Spleen (tissue), 11 donors: Measurements from ENCODE around the gene ATP5PO. TPM values are rescaled to one million over a fixed set of nuclear protein-coding genes. Genes with fewer than 3 reads are reported as not detected.

Experiments used
- DNase-seq: peaks from one replicate; pipeline ENCODE4 v3.0.0-alpha.2; 2020
- H3K27ac ChIP-seq, 8 donors: fragments of 200-600 bp; sonication (generic) in 7 of 8; 1 replicate in 4 of 8; 2 replicates in 4 of 8; pipeline versions ENCODE4 v1.5.0 to v1.8.0; 2016 to 2021; ENCODE audit warnings: inconsistent platforms in 4 of 8, mild to moderate bottlenecking in 4 of 8, moderate library complexity in 1 of 8
- H3K27me3 ChIP-seq, 7 donors: fragments of 200-600 bp; sonication (generic) in 6 of 7; replicated peaks in 1 of 7; 1 replicate in 4 of 7; 2 replicates in 3 of 7; pipeline versions ENCODE4 v1.5.0 to v1.8.0; 2016 to 2021; ENCODE audit warnings: inconsistent platforms in 3 of 7, mild to moderate bottlenecking in 1 of 7
- H3K36me3 ChIP-seq, 6 donors: fragments of 200-600 bp; sonication (generic) in 5 of 6; 1 replicate in 4 of 6; 2 replicates in 2 of 6; pipeline versions ENCODE4 v1.5.0 to v1.8.0; 2016 to 2021; ENCODE audit warnings: inconsistent platforms in 2 of 6
- H3K4me1 ChIP-seq, 6 donors: fragments of 200-600 bp; sonication (generic) in 5 of 6; 1 replicate in 3 of 6; 2 replicates in 3 of 6; pipeline versions ENCODE4 v1.5.0 to v1.8.0; 2016 to 2021; ENCODE audit warnings: inconsistent platforms in 3 of 6
- H3K4me3 ChIP-seq, 8 donors: fragments of 200-600 bp; sonication (generic) in 7 of 8; 1 replicate in 4 of 8; 2 replicates in 4 of 8; pipeline versions ENCODE4 v1.5.0 to v1.8.0; 2016 to 2021; ENCODE audit warnings: inconsistent platforms in 4 of 8, mild to moderate bottlenecking in 4 of 8, moderate library complexity in 2 of 8
- H3K9me3 ChIP-seq, 8 donors: fragments of 200-600 bp; sonication (generic) in 7 of 8; 1 replicate in 4 of 8; 2 replicates in 4 of 8; pipeline versions ENCODE4 v1.5.0 to v1.8.0; 2016 to 2021; ENCODE audit warnings: inconsistent platforms in 4 of 8
- CTCF ChIP-seq, 11 experiments: fragments of 200-600 bp in 7 of 11; fragments of 450-650 bp in 4 of 11; sonication (generic) in 4 of 11; IDR thresholded peaks in 8 of 11; conservative IDR thresholded peaks in 3 of 11; 1 replicate in 7 of 11; 2 replicates in 4 of 11; pipeline versions ENCODE4 v1.4.0 to v1.8.0; 2016 to 2021; ENCODE audit warnings: antibody characterized with exemption in 11 of 11, inconsistent platforms in 4 of 11, mild to moderate bottlenecking in 1 of 11
- POLR2A ChIP-seq, 3 donors: fragments of 450-650 bp; IDR thresholded peaks; one replicate each; pipeline ENCODE4 v1.5.1; 2017; ENCODE audit warnings: antibody characterized with exemption in 3 of 3, mild to moderate bottlenecking in 1 of 3
- POLR2AphosphoS5 ChIP-seq, 3 donors: sonication (generic); formaldehyde crosslinking; IDR thresholded peaks; one replicate each; pipeline ENCODE4 v1.5.1; 2017; ENCODE audit warnings: antibody characterized with exemption in 3 of 3
- WGBS, 5 donors: extraction: QIAGEN DNeasy Blood & Tissue Kit in 3 of 5; methylation state at CpG; one replicate each; pipeline versions ENCODE4 v1.1.5 to v1.1.7; 2013 to 2018; 5-methylcytosine and 5-hydroxymethylcytosine counted together
- intact Hi-C: fragments of 100-400 bp; cut with DNase I; formaldehyde crosslinking; loops from one replicate; pipeline ENCODE4 v1.15.0; 2023; ENCODE audit warnings: low total_unique reads
- polyA plus RNA-seq, 3 donors: library from polyadenylated mRNA; stranded (reverse); fragments of 200-250 nt; gene quantifications; one replicate each; pipeline ENCODE4 v1.2.1, GENCODE V29; 2013
- total RNA-seq, 7 donors: library from RNA; depleted of rRNA in 3 of 7; stranded (reverse); fragments of >200 nt in 3 of 7; fragmentation: NEBNext Ultra II Directional in 4 of 7; extraction: Animal tissue kit (Norgen Biotek cat#: 25700) in 4 of 7; gene quantifications; one replicate each; pipeline versions ENCODE4 v1.1.0 to v1.2.1, GENCODE V29; 2016 to 2021
- donor health status: healthy with polysubstance abuse.
- donor health status: DM: no; HTN: no; CAD: no; lungs with moderate emphysema.
- donor health status: DM: no; HTN: no; CAD: no.
- donor health status: Bipolar disorder and iron deficiency.
- donor health status: healthy.
- donor health status: DM: no; HTN: no; CAD: no.
- donor health status: DM: yes; HTN: yes; CAD: no.

The ATP5PO gene
- total and polyA plus RNA-seq, 10 donors: 97.6 to 286 (median 127) TPM

GRCh38 chr21:33904041-33904440 is 11.6 kb downstream of the ATP5PO start:
- 54 to 89% (median 75%) methylated on average over 5 of the region's 5 CpGs for WGBS, 5 donors
- H3K4me3 ChIP-seq: no peak overlapping the region
- intact Hi-C loops: no loop called here

GRCh38 chr21:33902349-33902748 is 13.3 kb downstream of the ATP5PO start:
- peak in 1 of 3 donors; percentile 2 for TF ChIP-seq POLR2AphosphoS5 (IDR thresholded peaks at IDR 0.05)
- no peak for TF ChIP-seq POLR2A (IDR thresholded peaks at IDR 0.05)
- peaks cover 5 to 77% (median 57%) of the 10 kb centered on the region in 6 donors for H3K36me3 ChIP-seq

More at GRCh38 chr21:33904041-33904440, 11.6 kb downstream of the ATP5PO start:
- H3K9me3 ChIP-seq: no peaks in the 10 kb centered on the region
- H3K27me3 ChIP-seq: no peaks in the 10 kb centered on the region
- TF ChIP-seq POLR2AphosphoS5 (IDR thresholded peaks at IDR 0.05) (no peak), POLR2A (IDR thresholded peaks at IDR 0.05) (no peak), CTCF (IDR thresholded peaks at IDR 0.05 in 8 of 11, conservative IDR thresholded peaks at IDR 0.05 in 3 of 11) (no peak)
- H3K4me1 ChIP-seq: no peaks in the 10 kb centered on the region
- DNase-seq: no peak
- H3K27ac ChIP-seq: no peak overlapping the region
- H3K36me3 ChIP-seq: peaks cover 15 to 92% (median 74%) of the 10 kb centered on the region in 6 donors

GRCh38 chr21:33901412-33902288 is 14.0 kb downstream of the ATP5PO start:
- TF ChIP-seq POLR2A (IDR thresholded peaks at IDR 0.05) (no peak), POLR2AphosphoS5 (IDR thresholded peaks at IDR 0.05) (peak in 2 of 3 donors; percentile 39 to 55), CTCF (IDR thresholded peaks at IDR 0.05 in 8 of 11, conservative IDR thresholded peaks at IDR 0.05 in 3 of 11) (peak in 4 of 11 experiments; percentile 20 to 31 (median 28))
- H3K4me1 ChIP-seq: no peaks in the 10 kb centered on the region
- WGBS, 5 donors: 72 to 85% (median 78%) methylated on average over 13 of the region's 13 CpGs
- DNase-seq: no peak
- H3K36me3 ChIP-seq: peaks cover 0 to 70% (median 50%) of the 10 kb centered on the region in 6 donors
- no peaks in the 10 kb centered on the region for H3K27me3 ChIP-seq
- no peaks in the 10 kb centered on the region for H3K9me3 ChIP-seq
- no peak overlapping the region for H3K4me3 ChIP-seq
- no peak overlapping the region for H3K27ac ChIP-seq
- intact Hi-C loops: no loop called here

More at GRCh38 chr21:33902349-33902748, 13.3 kb downstream of the ATP5PO start:
- H3K4me3 ChIP-seq: no peak overlapping the region
- H3K27ac ChIP-seq: no peak overlapping the region
- no peaks in the 10 kb centered on the region for H3K4me1 ChIP-seq
- no peaks in the 10 kb centered on the region for H3K27me3 ChIP-seq
- H3K9me3 ChIP-seq: no peaks in the 10 kb centered on the region
- WGBS, 5 donors: 92 to 97% (median 94%) methylated on average over 6 of the region's 6 CpGs
- no peak for DNase-seq
- intact Hi-C loops: no loop called here

- 91 to 95% (median 94%) methylated on average over 5 of the region's 5 CpGs for WGBS, 5 donors
- DNase-seq: no peak
- no peak for TF ChIP-seq POLR2A (IDR thresholded peaks at IDR 0.05)
- TF ChIP-seq POLR2AphosphoS5 (IDR thresholded peaks at IDR 0.05): no peak
- TF ChIP-seq CTCF (IDR thresholded peaks at IDR 0.05 in 8 of 11, conservative IDR thresholded peaks at IDR 0.05 in 3 of 11): no peak
- intact Hi-C loops: no loop called here
- peaks cover 0 to 46% (median 27%) of the 10 kb centered on the region in 6 donors for H3K36me3 ChIP-seq
- no peaks in the 10 kb centered on the region for H3K9me3 ChIP-seq
- peaks cover 0 to 4% (median 0%) of the 10 kb centered on the region in 7 donors for H3K27me3 ChIP-seq
- H3K27ac ChIP-seq: peak overlapping the region in 2 of 8 donors; percentile 18 to 22
- H3K4me1 ChIP-seq: peaks cover 0 to 11% (median 8%) of the 10 kb centered on the region in 6 donors
- H3K4me3 ChIP-seq: no peak overlapping the region
Observed at GRCh38 chr21:33899199-33899598, 16.4 kb downstream of the ATP5PO start.
